AG04449 (cell line): ENCODE results near the gene KRTAP6-3.

ENCODE experiments used
- CTCF ChIA-PET: fragments of 350-600 bp; formaldehyde crosslinking; extraction: SDS; loops from one replicate; lab custom pipeline; 2021; ENCODE audit warnings: antibody characterized with exemption; lab: Yijun Ruan, JAX
- POLR2A ChIA-PET: fragments of 400-600, 350-600 bp; formaldehyde crosslinking; extraction: SDS; loops from one replicate; lab custom pipeline; 2020; ENCODE audit warnings: antibody characterized with exemption, inconsistent platforms; lab: Yijun Ruan, JAX
- DNase-seq: peaks from one replicate; pipeline ENCODE4 v3.0.0-alpha.2; 2010; ENCODE audit warnings: low read depth, low spot score
- H3K4me3 ChIP-seq: 2 replicates; pipeline ENCODE4 v1.5.1; 2011; ENCODE audit warnings: low read depth, mild to moderate bottlenecking, control low read depth, low read length
- TF ChIP-seq, protein P1 (sequence below): IDR thresholded peaks from one replicate; pipeline ENCODE4 v1.5.1; 2011; ENCODE audit warnings: mild to moderate bottlenecking, moderate library complexity, low read length, control low read depth, inconsistent platforms; ENCODE audit not compliant: insufficient read depth; ENCODE audit errors: missing control alignments

The KRTAP6-3 gene, protein sequence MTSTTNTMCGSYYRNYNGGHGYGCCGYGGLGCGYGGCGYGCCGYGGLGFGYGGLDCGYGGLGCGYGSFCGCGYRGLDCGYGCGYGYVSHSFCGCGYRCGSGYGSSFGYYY

DNA sequence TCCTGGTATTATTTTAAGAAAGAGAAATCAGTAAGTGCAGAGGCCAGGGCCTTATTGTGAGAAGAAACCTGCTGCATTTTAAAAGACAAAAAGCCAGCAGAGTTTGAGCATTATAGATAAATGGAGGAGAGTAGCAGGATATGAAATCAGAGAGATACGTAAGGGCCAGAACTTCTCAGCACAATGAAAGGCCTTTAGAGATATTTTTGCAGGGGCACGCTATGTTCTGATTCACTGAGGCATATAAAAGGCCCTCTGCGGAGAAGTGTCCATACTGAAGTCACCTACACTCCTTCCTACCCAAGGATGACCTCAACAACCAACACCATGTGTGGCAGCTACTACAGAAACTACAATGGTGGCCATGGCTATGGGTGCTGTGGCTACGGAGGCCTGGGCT lies at the start of gene KRTAP6-3:
Gene KRTAP6-3, plus strand, starts transcription at position 301 of the 400 bp plus-strand sequence. Its CDS starts 6 bp downstream, at position 307.
- POLR2A ChIA-PET: no interaction called here
- TF ChIP-seq, protein P1, sequence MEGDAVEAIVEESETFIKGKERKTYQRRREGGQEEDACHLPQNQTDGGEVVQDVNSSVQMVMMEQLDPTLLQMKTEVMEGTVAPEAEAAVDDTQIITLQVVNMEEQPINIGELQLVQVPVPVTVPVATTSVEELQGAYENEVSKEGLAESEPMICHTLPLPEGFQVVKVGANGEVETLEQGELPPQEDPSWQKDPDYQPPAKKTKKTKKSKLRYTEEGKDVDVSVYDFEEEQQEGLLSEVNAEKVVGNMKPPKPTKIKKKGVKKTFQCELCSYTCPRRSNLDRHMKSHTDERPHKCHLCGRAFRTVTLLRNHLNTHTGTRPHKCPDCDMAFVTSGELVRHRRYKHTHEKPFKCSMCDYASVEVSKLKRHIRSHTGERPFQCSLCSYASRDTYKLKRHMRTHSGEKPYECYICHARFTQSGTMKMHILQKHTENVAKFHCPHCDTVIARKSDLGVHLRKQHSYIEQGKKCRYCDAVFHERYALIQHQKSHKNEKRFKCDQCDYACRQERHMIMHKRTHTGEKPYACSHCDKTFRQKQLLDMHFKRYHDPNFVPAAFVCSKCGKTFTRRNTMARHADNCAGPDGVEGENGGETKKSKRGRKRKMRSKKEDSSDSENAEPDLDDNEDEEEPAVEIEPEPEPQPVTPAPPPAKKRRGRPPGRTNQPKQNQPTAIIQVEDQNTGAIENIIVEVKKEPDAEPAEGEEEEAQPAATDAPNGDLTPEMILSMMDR: no peak

DNA sequence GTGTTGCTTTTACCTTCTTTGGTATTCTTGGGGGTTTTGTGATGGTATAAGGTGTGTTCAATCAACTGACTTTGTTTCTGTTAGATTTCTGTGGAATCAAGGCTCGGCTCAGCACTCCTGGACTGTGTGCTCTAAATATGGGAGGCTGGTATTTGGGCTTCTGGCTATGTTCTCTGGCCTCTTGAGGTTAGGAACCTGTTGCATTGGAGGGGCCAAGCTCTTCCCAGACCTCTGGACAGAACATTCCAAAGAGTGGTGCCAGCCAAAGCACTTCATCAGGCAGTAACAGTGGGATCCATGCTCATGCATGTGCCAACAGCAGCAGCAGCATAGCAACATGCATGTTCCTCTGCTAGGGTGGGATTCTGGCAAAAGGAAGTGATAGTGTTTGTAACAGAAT lies 39.5 kb upstream of the KRTAP6-3 start:
- no peak overlapping the region for H3K4me3 ChIP-seq
- DNase-seq: no peak
- TF ChIP-seq, protein P1: no peak
- ChIA-PET CTCF (no interaction called here), POLR2A (no interaction called here)

More for the DNA sequence above, at the start of gene KRTAP6-3:
- DNase-seq: no peak
- no peak within 1 kb of the TSS for H3K4me3 ChIP-seq
- CTCF ChIA-PET: no interaction called here

DNA sequence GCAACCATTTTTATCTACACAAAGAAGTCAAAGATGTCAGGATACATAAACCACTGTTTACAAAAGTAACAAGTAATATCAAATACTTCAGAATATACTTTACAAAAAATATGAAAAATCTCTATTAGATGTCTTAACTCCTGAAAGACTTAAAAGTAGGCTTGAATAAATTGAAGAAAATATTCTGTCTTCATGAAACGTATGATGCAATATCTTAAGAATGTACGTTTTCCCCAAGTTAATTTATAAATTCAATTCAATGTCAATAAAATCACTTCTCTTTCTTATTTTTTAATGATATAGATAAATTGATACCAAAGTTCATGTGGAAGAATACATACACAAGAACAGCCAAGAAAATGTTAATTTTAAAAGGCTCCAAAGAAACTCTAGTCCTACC lies 37.1 kb upstream of the KRTAP6-3 start:
- TF ChIP-seq, protein P1: no peak
- POLR2A ChIA-PET: no interaction called here
- H3K4me3 ChIP-seq: no peak overlapping the region
- no peak for DNase-seq
- CTCF ChIA-PET: no interaction called here

DNA sequence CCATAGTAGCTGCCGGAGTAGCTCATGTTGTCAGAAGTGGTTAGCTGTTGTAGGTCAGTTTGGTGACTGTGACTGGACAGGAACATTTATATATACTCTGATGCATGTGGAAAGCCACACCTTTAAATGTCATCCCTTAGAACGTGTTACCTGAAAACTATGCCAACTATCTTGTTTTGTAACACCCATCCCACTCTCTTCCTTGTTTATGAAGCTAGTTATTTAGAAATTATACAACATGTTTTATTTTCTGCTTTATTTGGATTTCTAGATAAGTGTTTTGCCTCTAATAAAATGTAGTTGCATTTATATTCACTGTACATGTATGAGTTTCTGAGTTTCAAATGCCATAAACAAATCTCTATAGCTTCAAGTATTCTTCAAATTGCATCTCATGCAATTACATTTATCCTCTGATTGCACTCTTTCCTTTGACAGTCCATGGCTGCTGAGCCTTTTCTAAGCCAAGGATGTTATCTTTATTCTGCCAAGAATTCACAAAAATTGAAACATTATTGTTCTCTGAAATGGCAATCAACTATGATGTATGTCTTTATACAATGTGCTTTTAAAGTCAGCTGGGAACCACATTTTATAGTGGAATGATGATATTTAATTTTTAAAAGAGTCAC lies 30.9 kb upstream of the KRTAP6-3 start, which contains the start of gene KRTAP19-7:
Gene KRTAP19-7, minus strand, starts transcription at position 51 of the 632 bp plus-strand sequence. Its CDS starts 25 bp downstream, at position 26.
- ChIA-PET CTCF (no interaction called here), POLR2A (no interaction called here)
- H3K4me3 ChIP-seq: no peak within 1 kb of the TSS
- DNase-seq: no peak
- TF ChIP-seq, protein P1: no peak

DNA sequence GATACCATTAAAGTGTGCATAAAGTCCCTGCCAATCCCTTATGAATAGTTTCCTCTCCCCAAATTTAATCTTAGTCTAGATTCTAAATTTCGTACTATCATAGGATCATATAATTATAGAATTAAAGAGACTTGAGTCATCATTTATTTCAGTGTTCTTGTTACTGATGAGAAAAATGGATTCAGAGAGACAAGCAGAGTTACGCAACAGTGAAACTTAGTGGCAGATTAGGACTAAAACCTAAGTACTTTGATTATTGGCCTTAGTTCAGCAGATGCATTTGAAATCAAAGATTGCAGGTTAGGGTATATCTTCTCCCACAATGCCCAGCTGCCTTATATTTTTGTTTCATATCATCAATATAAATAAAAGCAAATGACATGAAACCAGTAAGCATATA lies 30.3 kb upstream of the KRTAP6-3 start:
- no peak overlapping the region for H3K4me3 ChIP-seq
- ChIA-PET CTCF (no interaction called here), POLR2A (no interaction called here)
- TF ChIP-seq, protein P1: no peak
- DNase-seq: no peak

DNA sequence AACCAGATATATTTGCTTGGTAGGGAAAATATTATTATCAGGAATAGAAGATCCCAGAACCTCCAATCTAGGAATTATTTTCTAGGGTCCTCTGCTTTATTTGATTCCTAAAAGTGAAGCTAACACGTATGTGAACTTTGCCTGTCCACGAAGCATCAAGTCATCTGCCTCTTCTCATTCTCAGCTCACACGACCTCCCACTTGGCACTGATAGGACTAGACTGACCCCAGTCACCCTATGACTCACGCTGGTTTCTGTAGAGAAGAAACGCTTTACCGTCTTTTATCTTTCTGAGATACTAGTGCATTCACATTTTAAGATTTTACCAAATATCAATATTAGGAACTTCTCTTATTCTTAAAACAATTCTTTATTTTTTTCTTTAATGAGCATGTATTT lies 29.2 kb upstream of the KRTAP6-3 start:
- TF ChIP-seq, protein P1: no peak
- no peak for DNase-seq
- CTCF ChIA-PET: no interaction called here
- POLR2A ChIA-PET: no interaction called here
- no peak overlapping the region for H3K4me3 ChIP-seq
